H9 (cell line): ENCODE data around the gene TDRD1. TPM values are rescaled to one million over a fixed set of nuclear protein-coding genes. Genes with fewer than 3 reads are reported as not detected.

Source experiments
- DNase-seq: peaks from one replicate; pipeline ENCODE4 v3.0.0-alpha.2; 2017
- H2AFZ ChIP-seq: one replicate; pipeline ENCODE4 v1.6.1; 2013; ENCODE audit warnings: mild to moderate bottlenecking, low read length, control low read depth, moderate library complexity
- H2AK5ac ChIP-seq: 2 replicates; pipeline ENCODE4 v1.6.1; 2013; ENCODE audit warnings: low read length, control low read depth, mixed read lengths; ENCODE audit not compliant: insufficient read length
- H2BK120ac ChIP-seq: one replicate; pipeline ENCODE4 v1.6.1; 2013; ENCODE audit warnings: low read depth, mild to moderate bottlenecking, low read length, control low read depth, inconsistent platforms; ENCODE audit not compliant: poor library complexity, severe bottlenecking
- H2BK12ac ChIP-seq: 2 replicates; pipeline ENCODE4 v1.6.1; 2013; ENCODE audit warnings: low read length, control low read depth, mixed read lengths, low read depth; ENCODE audit not compliant: insufficient read length
- H2BK15ac ChIP-seq: 2 replicates; pipeline ENCODE4 v1.6.1; 2013; ENCODE audit warnings: low read depth, low read length, control low read depth
- H2BK20ac ChIP-seq: one replicate; pipeline ENCODE4 v1.6.1; 2013; ENCODE audit warnings: low read depth, mild to moderate bottlenecking, low read length, control low read depth, inconsistent platforms; ENCODE audit not compliant: poor library complexity, severe bottlenecking
- H2BK5ac ChIP-seq: 2 replicates; pipeline ENCODE4 v1.6.1; 2013; ENCODE audit warnings: low read length, control low read depth, mixed read lengths; ENCODE audit not compliant: insufficient read length
- H3K14ac ChIP-seq: 2 replicates; pipeline ENCODE4 v1.6.1; 2013; ENCODE audit warnings: low read length, control low read depth; ENCODE audit not compliant: insufficient read depth
- H3K18ac ChIP-seq: 2 replicates; pipeline ENCODE4 v1.6.1; 2013; ENCODE audit warnings: low read depth, mild to moderate bottlenecking, mixed read lengths, low read length, control low read depth; ENCODE audit not compliant: insufficient read length
- H3K23ac ChIP-seq: 2 replicates; pipeline ENCODE4 v1.6.1; 2013; ENCODE audit warnings: low read length, control low read depth, mixed read lengths, low read depth; ENCODE audit not compliant: insufficient read length
- H3K23me2 ChIP-seq: 2 replicates; pipeline ENCODE4 v1.6.1; 2013; ENCODE audit warnings: low read depth, mild to moderate bottlenecking, mixed read lengths, low read length, control low read depth; ENCODE audit not compliant: insufficient read length, poor library complexity, severe bottlenecking
- H3K27ac ChIP-seq: 2 replicates; pipeline ENCODE4 v1.5.1; 2013; ENCODE audit warnings: low read length, control low read depth, mixed read lengths, low read depth; ENCODE audit not compliant: insufficient read length
- H3K27me3 ChIP-seq: 2 replicates; pipeline ENCODE4 v1.6.1; 2013; ENCODE audit warnings: low read length, control low read depth, inconsistent platforms; ENCODE audit not compliant: insufficient read depth
- H3K4ac ChIP-seq: 2 replicates; pipeline ENCODE4 v1.6.1; 2013; ENCODE audit warnings: low read depth, mild to moderate bottlenecking, control low read depth, inconsistent platforms, low read length, moderate library complexity
- H3K4me1 ChIP-seq: 2 replicates; pipeline ENCODE4 v1.6.1; 2013; ENCODE audit warnings: low read length, control low read depth, inconsistent platforms; ENCODE audit not compliant: insufficient read depth
- H3K4me2 ChIP-seq: 2 replicates; pipeline ENCODE4 v1.6.1; 2013; ENCODE audit warnings: low read length, control low read depth, mixed read lengths; ENCODE audit not compliant: insufficient read length, insufficient read depth
- H3K56ac ChIP-seq: 2 replicates; pipeline ENCODE4 v1.6.1; 2013; ENCODE audit warnings: low read depth, mild to moderate bottlenecking, mixed read lengths, low read length, control low read depth; ENCODE audit not compliant: insufficient read length
- H3K79me1 ChIP-seq: 2 replicates; pipeline ENCODE4 v1.6.1; 2013; ENCODE audit warnings: low read depth, mild to moderate bottlenecking, moderate library complexity, low read length, control low read depth, inconsistent platforms; ENCODE audit not compliant: insufficient read depth, poor library complexity, severe bottlenecking
- H3K79me2 ChIP-seq: 2 replicates; pipeline ENCODE4 v1.6.1; 2013; ENCODE audit warnings: low read length, control low read depth, inconsistent platforms; ENCODE audit not compliant: insufficient read depth
- H3K9ac ChIP-seq: 2 replicates; pipeline ENCODE4 v1.6.1; 2013; ENCODE audit warnings: low read length, control low read depth, mixed read lengths; ENCODE audit not compliant: insufficient read length; ENCODE audit errors: extremely low read depth
- H3K9me3 ChIP-seq: one replicate; pipeline ENCODE4 v1.6.1; 2013; ENCODE audit warnings: low read depth, low read length, inconsistent platforms; ENCODE audit not compliant: control insufficient read depth
- H3T11ph ChIP-seq: one replicate; pipeline ENCODE4 v1.6.1; 2013; ENCODE audit warnings: mild to moderate bottlenecking, low read length, control low read depth, inconsistent platforms
- H4K20me1 ChIP-seq: one replicate; pipeline ENCODE4 v1.6.1; 2013; ENCODE audit not compliant: control insufficient read depth, insufficient read length, insufficient read depth
- H4K5ac ChIP-seq: 2 replicates; pipeline ENCODE4 v1.6.1; 2013; ENCODE audit warnings: low read depth, mild to moderate bottlenecking, mixed read lengths, low read length, control low read depth; ENCODE audit not compliant: insufficient read length
- H4K8ac ChIP-seq: replicated peaks from 2 replicates; pipeline ENCODE4 v1.6.1; 2013; ENCODE audit warnings: low read length, control low read depth, mixed read lengths, low read depth; ENCODE audit not compliant: insufficient read length
- H4K91ac ChIP-seq: 2 replicates; pipeline ENCODE4 v1.6.1; 2013; ENCODE audit warnings: low read depth, mild to moderate bottlenecking, moderate library complexity, mixed read lengths, low read length, control low read depth; ENCODE audit not compliant: insufficient read length
- H3K27ac Mint-ChIP-seq, 3 experiments: 2 replicates in 2 of 3; 3 replicates in 1 of 3; pipeline ENCODE4 v1.8.0; 2020 to 2021; ENCODE audit warnings: mixed read lengths in 3 of 3, mild to moderate bottlenecking in 1 of 3, moderate library complexity in 1 of 3
- H3K27me3 Mint-ChIP-seq: 2 replicates; pipeline ENCODE4 v1.8.0; 2021; ENCODE audit warnings: low read depth, mild to moderate bottlenecking, moderate library complexity, mixed read lengths
- H3K36me3 Mint-ChIP-seq, 3 experiments: 2 replicates in 2 of 3; 3 replicates in 1 of 3; pipeline ENCODE4 v1.8.0; 2020 to 2021; ENCODE audit warnings: low read depth in 3 of 3, mixed read lengths in 3 of 3; ENCODE audit not compliant: insufficient read depth in 1 of 3
- H3K4me1 Mint-ChIP-seq, 2 experiments: 2 replicates each; pipeline ENCODE4 v1.8.0; 2020; ENCODE audit warnings: mixed read lengths in 2 of 2
- H3K4me3 Mint-ChIP-seq, 2 experiments: 2 replicates in 1 of 2; 3 replicates in 1 of 2; pipeline ENCODE4 v1.8.0; 2020 to 2021; ENCODE audit warnings: mild to moderate bottlenecking in 2 of 2, mixed read lengths in 2 of 2, moderate library complexity in 1 of 2
- H3K9me3 Mint-ChIP-seq, 2 experiments: 2 replicates in 1 of 2; 3 replicates in 1 of 2; pipeline ENCODE4 v1.8.0; 2020; ENCODE audit warnings: mild to moderate bottlenecking in 2 of 2, mixed read lengths in 2 of 2, moderate library complexity in 1 of 2
- WGBS: extraction: QIAGEN DNeasy Blood & Tissue Kit; methylation state at CpG from one replicate; pipeline ENCODE4 v1.1.7; 2013; ENCODE audit warnings: missing lambda C conversion rate, low lambda C conversion rate, mixed read lengths; ENCODE audit not compliant: insufficient read length; ENCODE audit errors: extremely low coverage; 5-methylcytosine and 5-hydroxymethylcytosine counted together
- total RNA-seq: library from RNA; stranded (reverse); gene quantifications from 2 replicates; pipeline ENCODE4 v1.2.1, GENCODE V29; 2021
- TF ChIP-seq, protein P1 (sequence below): fragments of 200-600 bp; sonication (generic); conservative IDR thresholded peaks from 3 replicates; pipeline ENCODE4 v1.8.0; 2021; ENCODE audit warnings: antibody characterized with exemption, mild to moderate bottlenecking

The TDRD1 gene
- total RNA-seq, 1 experiment from 2014 or later, result 0.15 TPM

- Histone ChIP-seq H3K56ac (no peak overlapping the region), H2AFZ (no peak overlapping the region), H2BK15ac (no peak overlapping the region), H3K79me1 (no peaks in the 10 kb centered on the region), H4K5ac (no peak overlapping the region), H3K18ac (no peak overlapping the region), H2BK12ac (no peak overlapping the region), H4K20me1 (no peaks in the 10 kb centered on the region), H3T11ph (no peak overlapping the region), H4K91ac (no peak overlapping the region), H3K4me1 (no peaks in the 10 kb centered on the region), H2BK5ac (no peak overlapping the region), H3K27ac (no peak overlapping the region), H3K14ac (no peak overlapping the region), H3K27me3 (no peaks in the 10 kb centered on the region), H3K4me2 (no peak overlapping the region), H2AK5ac (no peak overlapping the region), H3K23ac (no peak overlapping the region), H2BK20ac (no peak overlapping the region), H3K23me2 (no peaks in the 10 kb centered on the region), H3K79me2 (no peaks in the 10 kb centered on the region), H3K4ac (no peak overlapping the region), H3K9me3 (no peaks in the 10 kb centered on the region), H3K9ac (no peak overlapping the region), H4K8ac (no peak overlapping the region), H2BK120ac (no peak overlapping the region)
- peaks cover 0 to 2% of the 10 kb centered on the region in 2 experiments; a peak in 3 of 4 replicates for H3K4me1 Mint-ChIP-seq
- H3K27ac Mint-ChIP-seq, result no peak overlapping the region; a peak in 1 of 7 replicates
- peaks cover 9 to 18% (median 14%) of the 10 kb centered on the region in 3 experiments for H3K36me3 Mint-ChIP-seq
- peaks cover 11 to 13% of the 10 kb centered on the region in 2 experiments for H3K9me3 Mint-ChIP-seq
- no peak overlapping the region for H3K4me3 Mint-ChIP-seq
- no CpG with 5 or more reads among the region's 1 CpG for WGBS
- no peak for DNase-seq
- TF ChIP-seq, protein P1, sequence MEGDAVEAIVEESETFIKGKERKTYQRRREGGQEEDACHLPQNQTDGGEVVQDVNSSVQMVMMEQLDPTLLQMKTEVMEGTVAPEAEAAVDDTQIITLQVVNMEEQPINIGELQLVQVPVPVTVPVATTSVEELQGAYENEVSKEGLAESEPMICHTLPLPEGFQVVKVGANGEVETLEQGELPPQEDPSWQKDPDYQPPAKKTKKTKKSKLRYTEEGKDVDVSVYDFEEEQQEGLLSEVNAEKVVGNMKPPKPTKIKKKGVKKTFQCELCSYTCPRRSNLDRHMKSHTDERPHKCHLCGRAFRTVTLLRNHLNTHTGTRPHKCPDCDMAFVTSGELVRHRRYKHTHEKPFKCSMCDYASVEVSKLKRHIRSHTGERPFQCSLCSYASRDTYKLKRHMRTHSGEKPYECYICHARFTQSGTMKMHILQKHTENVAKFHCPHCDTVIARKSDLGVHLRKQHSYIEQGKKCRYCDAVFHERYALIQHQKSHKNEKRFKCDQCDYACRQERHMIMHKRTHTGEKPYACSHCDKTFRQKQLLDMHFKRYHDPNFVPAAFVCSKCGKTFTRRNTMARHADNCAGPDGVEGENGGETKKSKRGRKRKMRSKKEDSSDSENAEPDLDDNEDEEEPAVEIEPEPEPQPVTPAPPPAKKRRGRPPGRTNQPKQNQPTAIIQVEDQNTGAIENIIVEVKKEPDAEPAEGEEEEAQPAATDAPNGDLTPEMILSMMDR, result no peak
- no peaks in the 10 kb centered on the region; the same call in 1 of the 2 replicates for H3K27me3 Mint-ChIP-seq
Measured at GRCh38 chr10:114250716-114251115, 71.6 kb downstream of the TDRD1 start.
